HepG2 (cell line): ENCODE data around the gene S100A13. TPM values are rescaled to one million over a fixed set of nuclear protein-coding genes. Genes with fewer than 3 reads are reported as not detected.

Experiments
- FOXO4 ChIP-seq: sonication (generic); formaldehyde crosslinking; conservative IDR thresholded peaks from 2 replicates; pipeline ENCODE4 v1.8.1; 2023; ENCODE audit warnings: missing genetic modification reagents
- FOXP4 ChIP-seq: sonication (generic); formaldehyde crosslinking; IDR thresholded peaks from 2 replicates; pipeline ENCODE4 v1.4.0; 2020; ENCODE audit warnings: missing genetic modification reagents
- HIVEP1 ChIP-seq: sonication (generic); formaldehyde crosslinking; IDR thresholded peaks from 2 replicates; pipeline ENCODE4 v1.4.0; 2020; ENCODE audit warnings: mild to moderate bottlenecking, missing genetic modification reagents
- KDM3A ChIP-seq: IDR thresholded peaks from 2 replicates; pipeline ENCODE4 v1.6.1; 2018; ENCODE audit warnings: low read depth, missing compliant biosample characterization
- KDM4B ChIP-seq: sonication (generic); formaldehyde crosslinking; IDR thresholded peaks from 2 replicates; pipeline ENCODE4 v1.4.0; 2020; ENCODE audit warnings: missing genetic modification reagents
- MAF1 ChIP-seq: sonication (generic); formaldehyde crosslinking; IDR thresholded peaks from 2 replicates; pipeline ENCODE4 v1.5.0; 2020; ENCODE audit warnings: missing genetic modification reagents, borderline replicate concordance
- MLLT10 ChIP-seq: sonication (generic); formaldehyde crosslinking; IDR thresholded peaks from 2 replicates; pipeline ENCODE4 v1.4.0; 2020; ENCODE audit warnings: missing genetic modification reagents
- PRMT3 ChIP-seq: sonication (generic); formaldehyde crosslinking; IDR thresholded peaks from 2 replicates; pipeline ENCODE4 v1.8.1; 2022; ENCODE audit warnings: low read depth, mild to moderate bottlenecking, moderate library complexity, missing genetic modification reagents, borderline replicate concordance
- SIX4 ChIP-seq: sonication (generic); formaldehyde crosslinking; IDR thresholded peaks from 2 replicates; pipeline ENCODE4 v1.4.0; 2020; ENCODE audit warnings: missing genetic modification reagents
- TFDP2 ChIP-seq: sonication (generic); formaldehyde crosslinking; IDR thresholded peaks from 2 replicates; pipeline ENCODE4 v1.4.0; 2020; ENCODE audit warnings: missing genetic modification reagents
- ZNF326 ChIP-seq: sonication (generic); formaldehyde crosslinking; IDR thresholded peaks from 2 replicates; pipeline ENCODE4 v1.4.0; 2020; ENCODE audit warnings: missing genetic modification reagents, borderline replicate concordance
- ZNF503 ChIP-seq: sonication (generic); formaldehyde crosslinking; IDR thresholded peaks from 2 replicates; pipeline ENCODE4 v1.4.0; 2020; ENCODE audit warnings: missing genetic modification reagents
- ZNF549 ChIP-seq: sonication (generic); formaldehyde crosslinking; IDR thresholded peaks from 2 replicates; pipeline ENCODE4 v1.5.0; 2020; ENCODE audit warnings: missing genetic modification reagents
- ZNF580 ChIP-seq: IDR thresholded peaks from 2 replicates; pipeline ENCODE4 v1.6.1; 2016; ENCODE audit warnings: low read depth, borderline replicate concordance
- ZNF724P ChIP-seq: sonication (generic); formaldehyde crosslinking; IDR thresholded peaks from 2 replicates; pipeline ENCODE4 v1.8.0; 2022; ENCODE audit warnings: missing genetic modification reagents, borderline replicate concordance
- ZNF850 ChIP-seq: sonication (generic); formaldehyde crosslinking; conservative IDR thresholded peaks from 2 replicates; pipeline ENCODE4 v1.9.0; 2021; ENCODE audit warnings: mild to moderate bottlenecking, missing genetic modification reagents
- polyA plus RNA-seq, 8 experiments: library from polyadenylated mRNA; depleted of rRNA in 3 of 8; stranded (reverse) in 7 of 8; unstranded in 1 of 8; fragments of >200 nt; fragmentation: Illumina TruSeq in 4 of 8; extraction: Trizol in 4 of 8; gene quantifications; 2 replicates each; pipeline versions ENCODE4 v1.2.1 to v1.2.3, GENCODE V29; 2011 to 2016; ENCODE audit warnings: low read depth in 4 of 8, missing spikeins in 1 of 8, mixed read lengths in 1 of 8; ENCODE audit not compliant: insufficient read depth in 1 of 8
- total RNA-seq, 5 experiments: library from RNA; depleted of rRNA; stranded (reverse); fragments of >200 nt; fragmentation: Illumina TruSeq; extraction: Trizol; gene quantifications; 2 replicates each; pipeline ENCODE4 v1.2.3, GENCODE V29; 2016; ENCODE audit warnings: low read depth in 1 of 5
- TF ChIP-seq, protein P1 (sequence below): sonication (generic); formaldehyde crosslinking; IDR thresholded peaks from 2 replicates; pipeline ENCODE4 v1.4.0; 2020; ENCODE audit warnings: mild to moderate bottlenecking, low read depth, missing genetic modification reagents
- TF ChIP-seq, protein P2 (sequence below): sonication (generic); formaldehyde crosslinking; IDR thresholded peaks from 2 replicates; pipeline ENCODE4 v1.8.1; 2023; ENCODE audit warnings: missing genetic modification reagents, inconsistent platforms, borderline replicate concordance

S100A13 gene
- total and polyA plus RNA-seq, 2 of the 13 experiments (the other 11 are each of a cell fraction or from before 2014, with no cell fraction given): 89.5 to 172 TPM

GRCh38 chr1:153633754-153634665, 6.7 kb upstream of the S100A13 start, which contains the start of gene CHTOP (continued):
- TF ChIP-seq HIVEP1 (CRISPR knock-in tag): peak; percentile 75
- TF ChIP-seq KDM3A: no peak; the same call in 1 of the 2 replicates
- peak; percentile 7; the same call in 1 of the 2 replicates for TF ChIP-seq FOXP4 (CRISPR knock-in tag)
- TF ChIP-seq ZNF503 (CRISPR knock-in tag): no peak
- TF ChIP-seq PRMT3 (CRISPR knock-in tag): peak; percentile 66; the same call in 1 of the 2 replicates
- TF ChIP-seq MAF1: no peak
- TF ChIP-seq, protein P1, sequence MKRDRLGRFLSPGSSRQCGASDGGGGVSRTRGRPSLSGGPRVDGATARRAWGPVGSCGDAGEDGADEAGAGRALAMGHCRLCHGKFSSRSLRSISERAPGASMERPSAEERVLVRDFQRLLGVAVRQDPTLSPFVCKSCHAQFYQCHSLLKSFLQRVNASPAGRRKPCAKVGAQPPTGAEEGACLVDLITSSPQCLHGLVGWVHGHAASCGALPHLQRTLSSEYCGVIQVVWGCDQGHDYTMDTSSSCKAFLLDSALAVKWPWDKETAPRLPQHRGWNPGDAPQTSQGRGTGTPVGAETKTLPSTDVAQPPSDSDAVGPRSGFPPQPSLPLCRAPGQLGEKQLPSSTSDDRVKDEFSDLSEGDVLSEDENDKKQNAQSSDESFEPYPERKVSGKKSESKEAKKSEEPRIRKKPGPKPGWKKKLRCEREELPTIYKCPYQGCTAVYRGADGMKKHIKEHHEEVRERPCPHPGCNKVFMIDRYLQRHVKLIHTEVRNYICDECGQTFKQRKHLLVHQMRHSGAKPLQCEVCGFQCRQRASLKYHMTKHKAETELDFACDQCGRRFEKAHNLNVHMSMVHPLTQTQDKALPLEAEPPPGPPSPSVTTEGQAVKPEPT (CRISPR knock-in tag): no peak
- no peak for TF ChIP-seq ZNF549 (CRISPR knock-in tag)
- TF ChIP-seq, protein P2, sequence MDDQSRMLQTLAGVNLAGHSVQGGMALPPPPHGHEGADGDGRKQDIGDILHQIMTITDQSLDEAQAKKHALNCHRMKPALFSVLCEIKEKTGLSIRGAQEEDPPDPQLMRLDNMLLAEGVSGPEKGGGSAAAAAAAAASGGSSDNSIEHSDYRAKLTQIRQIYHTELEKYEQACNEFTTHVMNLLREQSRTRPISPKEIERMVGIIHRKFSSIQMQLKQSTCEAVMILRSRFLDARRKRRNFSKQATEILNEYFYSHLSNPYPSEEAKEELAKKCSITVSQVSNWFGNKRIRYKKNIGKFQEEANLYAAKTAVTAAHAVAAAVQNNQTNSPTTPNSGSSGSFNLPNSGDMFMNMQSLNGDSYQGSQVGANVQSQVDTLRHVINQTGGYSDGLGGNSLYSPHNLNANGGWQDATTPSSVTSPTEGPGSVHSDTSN: no peak
- no peak for TF ChIP-seq ZNF326
- no peak; the same call in 1 of the 2 replicates for TF ChIP-seq ZNF850 (CRISPR knock-in tag)
- no peak for TF ChIP-seq MLLT10 (CRISPR knock-in tag)
- no peak for TF ChIP-seq ZNF724P (CRISPR knock-in tag)
- no peak for TF ChIP-seq FOXO4
- TF ChIP-seq SIX4 (CRISPR knock-in tag): no peak
- TF ChIP-seq ZNF580 (CRISPR knock-in tag): peak; percentile 84
- TF ChIP-seq KDM4B (CRISPR knock-in tag): 0 out of 2 replicates have a peak, but pooled peaks have one; percentile 17
- TF ChIP-seq TFDP2: peak; percentile 94
